Measurements from ENCODE around the gene PPP2R5E.
A peak's percentile ranks its signal among the peaks of the same experiment; 100 is the strongest.
"Not testable (repeated sequence)": the region's sequence is repeated elsewhere in the genome, so short reads cannot be mapped to it uniquely, and the experiment has no call there.

The PPP2R5E gene

DNA sequence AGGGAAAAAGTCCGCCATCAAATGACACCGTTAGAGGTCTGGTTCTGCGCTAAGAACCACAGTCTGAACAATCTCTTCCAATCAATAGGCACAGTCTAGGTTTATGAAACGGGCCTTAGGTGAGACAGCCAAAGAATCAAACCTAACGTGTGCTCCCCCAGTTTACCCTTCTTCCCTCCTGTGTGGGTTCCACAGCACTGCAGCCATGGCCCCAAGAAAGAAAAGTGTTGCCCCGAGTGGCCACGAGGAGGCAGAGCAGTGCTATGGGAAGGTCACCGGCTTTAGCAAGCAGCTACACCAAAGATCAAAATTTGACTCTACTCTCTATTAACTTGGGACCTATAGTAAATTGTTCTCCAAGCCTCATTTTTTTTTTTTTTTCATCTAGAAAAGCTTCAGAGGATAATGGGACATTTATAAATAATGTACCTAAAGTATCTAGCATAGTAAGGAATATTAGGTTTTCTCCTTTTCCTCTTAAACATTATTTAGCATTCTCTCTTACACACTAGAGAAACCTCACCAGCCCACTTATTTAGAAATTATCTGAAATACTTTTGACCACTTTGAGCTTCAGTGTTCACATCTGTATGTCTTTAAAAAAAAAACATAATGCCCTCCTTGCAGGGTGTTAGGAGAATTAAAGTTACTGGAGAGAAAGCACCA, 154.3 kb downstream of the PPP2R5E start:
- FAIRE-seq (no peak), DNase-seq (ENCODE audit: insufficient read length, low spot score) (no peak)
- TF ChIP-seq, protein P1, sequence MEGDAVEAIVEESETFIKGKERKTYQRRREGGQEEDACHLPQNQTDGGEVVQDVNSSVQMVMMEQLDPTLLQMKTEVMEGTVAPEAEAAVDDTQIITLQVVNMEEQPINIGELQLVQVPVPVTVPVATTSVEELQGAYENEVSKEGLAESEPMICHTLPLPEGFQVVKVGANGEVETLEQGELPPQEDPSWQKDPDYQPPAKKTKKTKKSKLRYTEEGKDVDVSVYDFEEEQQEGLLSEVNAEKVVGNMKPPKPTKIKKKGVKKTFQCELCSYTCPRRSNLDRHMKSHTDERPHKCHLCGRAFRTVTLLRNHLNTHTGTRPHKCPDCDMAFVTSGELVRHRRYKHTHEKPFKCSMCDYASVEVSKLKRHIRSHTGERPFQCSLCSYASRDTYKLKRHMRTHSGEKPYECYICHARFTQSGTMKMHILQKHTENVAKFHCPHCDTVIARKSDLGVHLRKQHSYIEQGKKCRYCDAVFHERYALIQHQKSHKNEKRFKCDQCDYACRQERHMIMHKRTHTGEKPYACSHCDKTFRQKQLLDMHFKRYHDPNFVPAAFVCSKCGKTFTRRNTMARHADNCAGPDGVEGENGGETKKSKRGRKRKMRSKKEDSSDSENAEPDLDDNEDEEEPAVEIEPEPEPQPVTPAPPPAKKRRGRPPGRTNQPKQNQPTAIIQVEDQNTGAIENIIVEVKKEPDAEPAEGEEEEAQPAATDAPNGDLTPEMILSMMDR (IDR thresholded peaks at IDR 0.05; ENCODE audit: insufficient read depth, missing control alignments), result peak; percentile 92

DNA sequence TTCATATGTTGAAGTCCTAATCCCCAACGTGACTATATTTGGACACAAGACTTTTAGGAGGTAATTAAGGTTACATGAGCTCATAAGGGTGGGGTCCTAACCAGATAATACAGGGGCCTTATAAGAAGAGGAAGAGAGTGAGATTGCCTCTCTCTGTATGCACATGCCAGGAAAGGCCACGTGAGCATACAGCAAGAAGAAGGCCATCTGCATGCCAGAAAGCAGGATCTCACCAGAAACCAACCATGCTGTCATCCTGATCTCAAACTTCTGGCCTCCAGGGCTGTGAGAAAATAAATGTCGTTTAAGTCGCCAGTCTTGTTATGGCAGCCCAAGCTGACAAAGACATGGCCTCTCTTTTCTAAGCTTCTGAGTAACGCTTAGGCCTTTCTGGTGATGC, 155.5 kb downstream of the PPP2R5E start:
- DNase-seq (ENCODE audit: insufficient read length, low spot score), result no peak
- TF ChIP-seq, protein P1 (IDR thresholded peaks at IDR 0.05; ENCODE audit: insufficient read depth, missing control alignments), result no peak
- FAIRE-seq, result no peak

DNA sequence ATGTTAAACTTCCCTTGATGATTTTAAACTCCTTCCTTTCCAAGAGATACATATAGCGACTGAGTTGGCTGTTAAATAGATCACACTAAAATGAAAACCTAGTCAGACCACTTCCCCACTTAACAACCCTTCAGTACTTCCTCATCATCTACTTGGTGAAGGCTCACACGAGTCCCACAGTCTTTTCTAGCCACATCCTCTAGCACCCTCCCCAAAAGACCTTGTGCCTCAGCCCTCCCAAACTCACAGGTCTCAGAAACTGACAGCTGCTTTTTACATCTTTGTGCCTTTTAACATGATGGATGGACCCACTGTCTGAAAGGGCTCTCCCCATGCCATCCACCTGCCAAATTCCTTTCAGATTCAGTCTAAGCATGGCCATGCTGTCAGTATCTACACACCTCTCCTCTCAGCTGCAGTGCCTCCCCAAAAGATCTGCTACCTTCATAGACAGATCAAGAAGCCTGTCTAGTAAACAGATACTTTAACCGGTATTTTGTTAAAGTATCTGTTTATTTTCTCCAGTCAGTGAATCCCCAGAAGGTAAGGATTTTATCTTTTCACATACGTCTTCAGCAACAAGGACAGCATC, 159.3 kb downstream of the PPP2R5E start:
- no peak for DNase-seq (ENCODE audit: insufficient read length, low spot score)

DNA sequence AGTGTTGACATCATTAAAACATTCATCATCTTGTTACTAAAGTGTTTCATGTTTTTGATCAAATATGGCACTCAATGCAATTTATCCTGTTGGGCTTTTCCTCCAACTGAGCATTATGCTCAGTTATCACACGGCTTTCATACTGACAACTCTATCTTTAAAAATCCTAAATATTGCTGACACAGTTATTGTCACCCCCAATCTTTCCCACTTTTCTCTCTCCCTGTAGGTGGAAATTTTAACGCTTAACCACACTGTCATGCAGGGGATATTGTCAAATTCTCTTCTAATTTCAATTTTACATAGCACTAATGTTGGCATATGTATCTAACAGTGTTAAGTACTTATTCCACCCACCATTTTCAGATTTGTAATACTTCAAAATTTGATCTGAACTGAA, 164.7 kb downstream of the PPP2R5E start:
- FAIRE-seq (no peak), DNase-seq (ENCODE audit: insufficient read length, low spot score) (no peak)
- TF ChIP-seq, protein P1 (IDR thresholded peaks at IDR 0.05; ENCODE audit: insufficient read depth, missing control alignments), result no peak

More for the DNA sequence above, 159.3 kb downstream of the PPP2R5E start:
- no peak for FAIRE-seq
- TF ChIP-seq, protein P1 (IDR thresholded peaks at IDR 0.05; ENCODE audit: insufficient read depth, missing control alignments), result no peak

DNA sequence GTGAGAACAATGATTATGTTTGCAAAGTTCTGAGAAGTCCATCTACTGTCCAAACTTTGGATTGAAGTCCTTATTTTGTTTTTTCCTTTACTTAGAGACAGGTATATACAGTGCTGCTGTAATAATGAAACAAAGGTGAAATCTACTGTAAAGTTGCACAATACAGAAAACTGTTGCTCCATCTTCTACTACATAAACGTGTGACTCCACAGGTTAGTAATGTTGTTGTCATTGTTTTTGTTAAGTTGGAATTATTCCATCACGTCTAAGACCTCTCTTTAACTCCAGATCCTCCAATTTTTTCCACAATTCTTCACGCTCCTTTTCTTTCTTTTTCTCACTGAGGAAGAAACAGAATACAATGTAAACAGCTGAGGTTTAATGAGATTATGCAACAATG, 167.4 kb downstream of the PPP2R5E start:
- DNase-seq (ENCODE audit: insufficient read length, low spot score), result no peak
- TF ChIP-seq, protein P1 (IDR thresholded peaks at IDR 0.05; ENCODE audit: insufficient read depth, missing control alignments), result no peak
- FAIRE-seq, result no peak

DNA sequence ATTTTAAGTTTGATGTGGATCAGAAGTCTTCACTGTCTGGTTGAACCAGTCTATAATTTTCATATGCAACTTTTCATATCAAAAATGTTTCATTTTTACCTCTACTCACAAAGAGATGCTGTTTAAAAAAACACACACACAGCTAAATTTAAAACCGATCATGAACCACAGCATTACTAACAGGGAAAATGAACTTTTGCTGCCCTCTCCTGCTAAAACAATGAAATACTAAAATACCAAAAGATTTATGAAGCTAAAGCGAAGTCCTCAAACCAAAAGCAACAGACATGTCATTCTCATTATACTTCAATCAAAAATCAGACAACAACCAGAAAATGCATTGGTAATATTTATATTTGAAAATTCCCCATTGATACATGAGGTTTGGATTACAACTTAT, 171.6 kb downstream of the PPP2R5E start:
- FAIRE-seq, result peak; percentile 32
- not testable (repeated sequence) for DNase-seq (ENCODE audit: insufficient read length, low spot score)

DNA sequence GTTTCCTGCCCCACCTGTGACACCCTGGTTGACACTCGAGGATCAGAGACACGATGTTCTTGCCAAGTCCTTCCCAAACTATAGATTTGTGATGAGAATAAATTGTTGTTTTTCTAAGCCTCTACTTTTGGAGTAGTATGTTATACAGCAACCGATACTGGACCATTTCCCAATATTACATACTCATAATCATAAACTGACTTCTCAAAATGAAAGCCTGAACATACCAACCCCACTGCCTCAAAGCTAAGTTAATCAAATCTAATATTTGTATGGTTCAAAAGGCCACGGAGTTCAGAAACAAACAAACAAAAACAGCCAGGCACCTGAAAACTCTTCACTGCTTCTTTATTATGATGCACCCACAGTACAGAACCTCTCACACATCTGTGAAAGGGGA, 172.1 kb downstream of the PPP2R5E start:
- DNase-seq (ENCODE audit: insufficient read length, low spot score), result no peak
- TF ChIP-seq, protein P1 (IDR thresholded peaks at IDR 0.05; ENCODE audit: insufficient read depth, missing control alignments), result no peak
- FAIRE-seq, result no peak

Measured in D721Med (cell line).